GM13977 (cell line): Measurements from ENCODE around the gene GALNT11.

Experiments
- DNase-seq: peaks from one replicate; pipeline ENCODE4 v3.0.0; 2012; ENCODE audit warnings: low spot score
- in situ Hi-C: fragments of 300-500 bp; cut with MboI; formaldehyde crosslinking; loops from one replicate; pipeline ENCODE4 v1.12.0; 2022; ENCODE audit warnings: low sequenced_read_pairs, low pct_unique_long_range_greater_than_20kb, mixed read lengths, inconsistent platforms; ENCODE audit not compliant: unreplicated experiment
- TF ChIP-seq, protein P1 (sequence below): IDR thresholded peaks from 2 replicates; pipeline ENCODE4 v1.5.1; 2012; ENCODE audit warnings: mild to moderate bottlenecking, control low read depth; ENCODE audit not compliant: insufficient read depth; ENCODE audit errors: extremely low read depth, missing control alignments

The GALNT11 gene

DNA sequence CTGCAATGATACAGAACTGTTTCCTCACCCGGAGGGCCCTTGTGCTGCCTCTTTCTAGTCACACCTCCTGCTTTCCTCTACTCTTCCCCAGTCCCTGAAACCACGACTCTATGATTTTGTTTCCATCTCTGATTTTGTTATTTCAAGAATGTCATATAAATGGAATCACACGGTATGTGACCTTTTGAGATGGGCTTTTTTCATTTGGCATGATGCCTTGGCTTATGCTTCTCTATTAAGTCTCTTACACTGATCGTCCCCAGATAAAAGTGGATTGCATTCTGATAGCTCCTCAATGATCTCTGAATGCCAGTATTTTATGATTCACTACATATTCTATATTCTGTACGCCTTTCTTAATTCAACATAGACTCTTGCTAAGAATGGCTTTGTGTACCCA, 78.2 kb downstream of the GALNT11 start:
- in situ Hi-C loops, result no loop called here
- DNase-seq, result no peak
- TF ChIP-seq, protein P1, sequence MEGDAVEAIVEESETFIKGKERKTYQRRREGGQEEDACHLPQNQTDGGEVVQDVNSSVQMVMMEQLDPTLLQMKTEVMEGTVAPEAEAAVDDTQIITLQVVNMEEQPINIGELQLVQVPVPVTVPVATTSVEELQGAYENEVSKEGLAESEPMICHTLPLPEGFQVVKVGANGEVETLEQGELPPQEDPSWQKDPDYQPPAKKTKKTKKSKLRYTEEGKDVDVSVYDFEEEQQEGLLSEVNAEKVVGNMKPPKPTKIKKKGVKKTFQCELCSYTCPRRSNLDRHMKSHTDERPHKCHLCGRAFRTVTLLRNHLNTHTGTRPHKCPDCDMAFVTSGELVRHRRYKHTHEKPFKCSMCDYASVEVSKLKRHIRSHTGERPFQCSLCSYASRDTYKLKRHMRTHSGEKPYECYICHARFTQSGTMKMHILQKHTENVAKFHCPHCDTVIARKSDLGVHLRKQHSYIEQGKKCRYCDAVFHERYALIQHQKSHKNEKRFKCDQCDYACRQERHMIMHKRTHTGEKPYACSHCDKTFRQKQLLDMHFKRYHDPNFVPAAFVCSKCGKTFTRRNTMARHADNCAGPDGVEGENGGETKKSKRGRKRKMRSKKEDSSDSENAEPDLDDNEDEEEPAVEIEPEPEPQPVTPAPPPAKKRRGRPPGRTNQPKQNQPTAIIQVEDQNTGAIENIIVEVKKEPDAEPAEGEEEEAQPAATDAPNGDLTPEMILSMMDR, result no peak

DNA sequence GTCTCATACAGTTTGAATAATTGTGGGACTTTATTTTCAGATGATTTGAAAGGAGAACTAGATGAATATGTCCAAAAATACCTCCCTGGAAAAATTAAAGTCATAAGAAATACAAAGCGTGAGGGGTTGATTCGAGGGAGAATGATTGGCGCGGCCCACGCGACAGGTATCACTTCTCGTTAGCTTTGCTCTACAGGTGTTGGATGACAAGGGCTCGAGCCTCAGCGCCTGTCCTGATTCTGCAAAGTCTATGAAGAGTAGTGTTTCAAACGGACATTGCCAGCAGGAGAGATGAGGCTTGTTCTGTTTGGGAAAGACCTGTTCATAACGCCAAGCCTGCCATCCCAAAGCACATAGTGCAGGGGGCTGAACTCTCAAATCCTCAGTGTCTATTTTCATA, 79.7 kb downstream of the GALNT11 start:
- DNase-seq, result no peak
- in situ Hi-C loops, result no loop called here
- TF ChIP-seq, protein P1, result no peak

DNA sequence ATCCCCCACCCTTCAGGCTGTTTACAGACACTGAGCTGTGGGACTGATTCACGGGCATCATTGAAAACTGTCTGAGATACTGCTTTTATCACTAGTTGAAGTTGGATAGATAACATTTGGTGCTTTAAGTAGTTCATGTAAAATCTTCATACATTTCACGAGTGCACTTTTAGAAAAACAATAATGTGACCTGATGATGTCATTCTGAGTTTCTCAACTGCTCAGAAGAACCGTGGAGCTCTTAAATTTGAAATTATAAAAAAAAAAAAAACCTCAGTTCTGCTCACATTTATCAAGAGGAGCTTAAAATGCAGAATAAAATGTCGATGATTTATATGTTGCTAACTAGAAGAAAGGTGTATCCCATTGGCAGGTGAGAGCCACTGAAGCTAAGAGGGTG, 81.5 kb downstream of the GALNT11 start:
- in situ Hi-C loops, result no loop called here
- DNase-seq, result no peak
- TF ChIP-seq, protein P1, result no peak

DNA sequence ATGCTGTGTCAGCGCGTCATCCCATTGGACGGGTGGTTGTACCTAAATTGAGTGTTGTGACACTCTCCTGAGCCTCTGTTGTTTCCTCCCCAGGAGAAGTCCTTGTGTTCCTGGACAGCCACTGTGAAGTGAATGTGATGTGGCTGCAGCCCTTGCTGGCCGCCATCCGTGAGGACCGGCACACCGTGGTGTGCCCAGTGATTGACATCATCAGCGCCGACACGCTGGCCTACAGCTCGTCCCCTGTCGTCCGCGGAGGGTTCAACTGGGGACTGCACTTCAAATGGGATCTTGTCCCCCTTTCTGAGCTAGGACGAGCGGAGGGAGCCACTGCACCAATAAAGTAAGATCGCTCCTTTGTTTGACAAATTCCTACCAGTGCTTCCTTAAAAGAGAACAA, 82.5 kb downstream of the GALNT11 start:
- TF ChIP-seq, protein P1, result no peak
- in situ Hi-C loops, result no loop called here
- DNase-seq, result no peak

DNA sequence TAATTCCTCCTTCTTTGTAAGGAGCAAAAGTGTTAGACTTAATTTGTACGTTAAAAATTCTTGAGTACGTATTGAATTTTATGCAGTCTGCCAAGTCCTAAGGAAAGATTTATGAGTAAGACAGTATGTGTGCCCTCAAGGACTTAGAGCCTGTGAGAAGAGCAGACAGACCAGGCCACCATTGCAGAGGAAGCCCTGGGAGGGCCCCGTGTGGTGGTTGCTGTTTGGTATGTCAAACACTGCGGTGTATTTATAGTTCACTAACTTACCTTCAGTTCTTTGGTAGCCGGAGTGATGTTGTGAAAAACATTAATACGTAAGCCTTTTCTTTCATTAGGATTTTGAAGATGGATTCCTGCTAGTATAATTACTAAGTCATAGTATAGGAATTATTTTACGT, 82.9 kb downstream of the GALNT11 start:
- DNase-seq, result no peak
- TF ChIP-seq, protein P1, result no peak
- in situ Hi-C loops, result no loop called here

DNA sequence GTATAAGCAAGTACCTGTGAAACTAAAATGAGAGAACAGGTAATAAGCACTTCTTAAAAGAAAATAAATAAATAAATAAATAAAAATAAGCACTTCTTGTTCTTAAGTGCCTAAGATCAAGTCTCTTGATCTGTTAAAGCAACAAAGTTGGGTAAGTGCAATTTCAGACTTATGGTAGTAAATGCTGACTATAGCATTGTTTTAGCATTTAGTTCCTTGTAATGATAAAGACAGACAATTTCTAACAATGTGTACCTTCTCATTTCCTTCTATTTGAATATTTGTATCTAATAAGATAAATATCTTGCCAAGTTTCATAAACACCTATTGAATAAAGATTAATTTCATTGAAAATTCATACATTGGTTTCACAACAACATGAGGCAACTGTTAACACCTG, 87.4 kb downstream of the GALNT11 start:
- in situ Hi-C loops, result no loop called here
- DNase-seq, result no peak
- TF ChIP-seq, protein P1, result no peak
